Adrenal gland (tissue), 19 donors: ENCODE measurements around the gene PLD2. TPM values are rescaled to one million over a fixed set of nuclear protein-coding genes. Genes with fewer than 3 reads are reported as not detected.

Experiments used
- DNase-seq, 7 donors: peaks; one replicate each; pipeline ENCODE4 v3.0.0-alpha.2; 2019 to 2020
- H3K27ac ChIP-seq, 5 donors: fragments of 200-600 bp; sonication (generic) in 4 of 5; 1 replicate in 3 of 5; 2 replicates in 2 of 5; pipeline versions ENCODE4 v1.5.1 to v1.8.0; 2016 to 2020; ENCODE audit warnings: mild to moderate bottlenecking in 1 of 5
- H3K27me3 ChIP-seq: fragments of 200-600 bp; 2 replicates; pipeline ENCODE4 v1.8.0; 2021
- H3K36me3 ChIP-seq, 2 donors: fragments of 200-600 bp; replicated peaks in 1 of 2; 1 replicate in 1 of 2; 2 replicates in 1 of 2; pipeline versions ENCODE4 v1.5.1 to v1.8.0; 2018 to 2022
- H3K4me1 ChIP-seq, 2 donors: fragments of 200-600 bp; replicated peaks in 1 of 2; 1 replicate in 1 of 2; 2 replicates in 1 of 2; pipeline versions ENCODE4 v1.5.1 to v1.8.0; 2018 to 2021
- H3K4me3 ChIP-seq, 4 donors: fragments of 200-600 bp; sonication (generic) in 3 of 4; one replicate each; pipeline ENCODE4 v1.5.1; 2016 to 2018
- H3K9me3 ChIP-seq, 3 donors: fragments of 200-600 bp; sonication (generic) in 1 of 3; replicated peaks in 1 of 3; 1 replicate in 2 of 3; 2 replicates in 1 of 3; pipeline versions ENCODE4 v1.5.1 to v1.8.0; 2016 to 2021
- POLR2A ChIP-seq, 2 donors: fragments of 450-650 bp; IDR thresholded peaks; one replicate each; pipeline ENCODE4 v1.6.1; 2017; ENCODE audit warnings: antibody characterized with exemption in 2 of 2, mild to moderate bottlenecking in 2 of 2, moderate library complexity in 1 of 2
- WGBS, 4 donors: extraction: QIAGEN DNeasy Blood & Tissue Kit in 2 of 4; methylation state at CpG; one replicate each; pipeline versions ENCODE4 v1.1.5 to v1.1.7; 2013 to 2017; 5-methylcytosine and 5-hydroxymethylcytosine counted together
- intact Hi-C, 2 donors: fragments of 100-400 bp; cut with DNase I; formaldehyde crosslinking; loops; one replicate each; pipeline versions ENCODE4 v1.14.1 to v1.15.0; 2022 to 2023
- long read RNA-seq, 10 donors: library from polyadenylated mRNA in 3 of 10; unstranded in 2 of 10; stranded (forward) in 1 of 10; transcript quantifications; one replicate each; pipeline ENCODE4 v2.0.0 and lab custom pipeline, GENCODE V29; 2021 to 2026
- polyA plus RNA-seq, 3 donors: library from polyadenylated mRNA; stranded (reverse); fragments of 200-250 nt in 2 of 3; fragments of 350-450 nt in 1 of 3; fragmentation: Illumina TruSeq in 1 of 3; extraction: RNeasy Lipid Tissue Mini Kit (QIAGEN cat#74804) in 1 of 3; gene quantifications; one replicate each; pipeline ENCODE4 v1.2.3, GENCODE V29; 2013 to 2014
- total RNA-seq, 9 donors: library from RNA; depleted of rRNA in 4 of 9; stranded (reverse); fragments of >200 nt in 4 of 9; fragments of 120-200 nt in 1 of 9; fragmentation: NEBNext Ultra II Directional in 1 of 9; extraction: Animal tissue kit (Norgen Biotek cat#: 25700) in 1 of 9; gene quantifications; one replicate each; pipeline versions ENCODE4 v1.1.0 to v1.2.4, GENCODE V29; 2013 to 2023
- TF ChIP-seq, protein P1 (sequence below), 6 experiments: fragments of 450-650 bp in 4 of 6; fragments of 200-600 bp in 2 of 6; sonication (generic) in 1 of 6; IDR thresholded peaks; 1 replicate in 5 of 6; 2 replicates in 1 of 6; pipeline versions ENCODE4 v1.5.1 to v1.8.0; 2016 to 2021; ENCODE audit warnings: antibody characterized with exemption in 6 of 6, mild to moderate bottlenecking in 2 of 6, moderate library complexity in 1 of 6
- donor health status: healthy with polysubstance abuse.
- donor health status: Bipolar disorder and iron deficiency.
- donor health status: DM: yes; HTN: yes; CAD: no.
- donor health status: DM: no; HTN: no; CAD: no.
- donor health status: DM: no; HTN: no; CAD: no.
- donor health status: DM: yes; HTN: yes; CAD: no.

PLD2 gene, protein sequence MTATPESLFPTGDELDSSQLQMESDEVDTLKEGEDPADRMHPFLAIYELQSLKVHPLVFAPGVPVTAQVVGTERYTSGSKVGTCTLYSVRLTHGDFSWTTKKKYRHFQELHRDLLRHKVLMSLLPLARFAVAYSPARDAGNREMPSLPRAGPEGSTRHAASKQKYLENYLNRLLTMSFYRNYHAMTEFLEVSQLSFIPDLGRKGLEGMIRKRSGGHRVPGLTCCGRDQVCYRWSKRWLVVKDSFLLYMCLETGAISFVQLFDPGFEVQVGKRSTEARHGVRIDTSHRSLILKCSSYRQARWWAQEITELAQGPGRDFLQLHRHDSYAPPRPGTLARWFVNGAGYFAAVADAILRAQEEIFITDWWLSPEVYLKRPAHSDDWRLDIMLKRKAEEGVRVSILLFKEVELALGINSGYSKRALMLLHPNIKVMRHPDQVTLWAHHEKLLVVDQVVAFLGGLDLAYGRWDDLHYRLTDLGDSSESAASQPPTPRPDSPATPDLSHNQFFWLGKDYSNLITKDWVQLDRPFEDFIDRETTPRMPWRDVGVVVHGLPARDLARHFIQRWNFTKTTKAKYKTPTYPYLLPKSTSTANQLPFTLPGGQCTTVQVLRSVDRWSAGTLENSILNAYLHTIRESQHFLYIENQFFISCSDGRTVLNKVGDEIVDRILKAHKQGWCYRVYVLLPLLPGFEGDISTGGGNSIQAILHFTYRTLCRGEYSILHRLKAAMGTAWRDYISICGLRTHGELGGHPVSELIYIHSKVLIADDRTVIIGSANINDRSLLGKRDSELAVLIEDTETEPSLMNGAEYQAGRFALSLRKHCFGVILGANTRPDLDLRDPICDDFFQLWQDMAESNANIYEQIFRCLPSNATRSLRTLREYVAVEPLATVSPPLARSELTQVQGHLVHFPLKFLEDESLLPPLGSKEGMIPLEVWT
- total RNA-seq: 10 to 100 TPM in 7 of 9 donors, 1 to 10 TPM in 2; 5.9 to 27.1 (median 16.4) TPM
- polyA plus RNA-seq: 10 to 100 TPM in 2 of 3 donors, 1 to 10 TPM in 1; 4.1 to 34.8 (median 19.5) TPM
- long read RNA-seq, donor 1: 0 reads
- long read RNA-seq, donor 2: 0 reads
- long read RNA-seq, donor 3, partial matches to known transcripts: 0 of 1 reads
- long read RNA-seq, donor 3, other reads (novel, unspliced or antisense): 0 of 1 reads
- long read RNA-seq, donor 4, partial matches to known transcripts: 1 of 5 reads
- long read RNA-seq, donor 4, other reads (novel, unspliced or antisense): 0 of 5 reads
- long read RNA-seq, donor 5, transcript PLD2-205 (25 exons, 3,391 nt): minor isoform, 12 of 62 reads
- long read RNA-seq, donor 5, transcript PLD2-201 (25 exons, 3,503 nt): major isoform, 29 of 62 reads
- long read RNA-seq, donor 5, partial matches to known transcripts: 5 of 62 reads
- long read RNA-seq, donor 5, other reads (novel, unspliced or antisense): 16 of 62 reads
- long read RNA-seq, donor 6, partial matches to known transcripts: 3 of 8 reads
- long read RNA-seq, donor 6, other reads (novel, unspliced or antisense): 2 of 8 reads
- long read RNA-seq, donor 7: 0 reads
- long read RNA-seq, donor 8: 0 reads
- long read RNA-seq, donor 9: 0 reads
- long read RNA-seq, donor 10: 0 reads

DNA sequence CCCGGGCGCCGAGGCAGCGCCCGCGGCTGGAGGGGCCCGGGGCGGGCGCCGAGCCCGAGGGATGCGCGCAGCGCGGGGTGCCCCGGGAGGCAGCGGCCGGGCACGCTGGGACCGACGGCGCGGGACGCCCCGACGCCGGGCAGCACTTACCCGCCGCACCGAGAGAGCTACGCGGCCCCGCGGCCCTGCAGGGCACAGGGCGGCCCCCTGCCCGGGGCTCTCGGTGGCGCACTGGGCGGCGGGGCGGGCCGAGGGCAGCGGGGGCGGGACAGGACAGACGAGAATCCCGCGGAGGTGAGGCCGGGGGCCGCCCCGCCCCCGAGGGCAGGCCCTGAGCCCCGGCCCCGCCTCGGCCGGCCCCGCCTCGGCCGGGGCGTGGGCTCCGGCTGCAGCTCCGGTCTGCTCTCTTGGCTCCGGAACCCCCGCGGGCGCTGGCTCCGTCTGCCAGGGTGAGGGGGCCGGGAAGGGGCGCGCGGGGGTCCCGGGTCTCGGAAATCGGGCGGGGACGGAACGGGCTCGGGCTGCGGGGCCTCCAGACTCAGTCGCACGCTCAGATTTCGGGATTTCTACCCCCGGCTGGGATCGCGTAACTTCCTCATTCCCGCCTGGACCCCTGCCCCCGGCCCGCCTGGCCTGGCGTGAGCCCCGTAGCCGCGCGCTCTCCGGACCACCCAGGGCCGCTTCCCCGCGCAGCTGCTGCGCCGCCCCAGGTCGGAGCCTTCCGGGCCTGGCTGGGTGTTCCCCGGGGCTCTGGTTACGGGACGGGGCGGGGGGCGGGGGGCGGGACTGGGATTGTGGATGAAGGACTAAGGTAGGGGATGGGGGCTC, at the start of gene PLD2:
TSS of gene PLD2 (plus strand) at position 376 of the 828 bp plus-strand sequence. CDS start 621 bp downstream, outside the sequence.
- intact Hi-C loops: loop anchor here in 1 of 2 donors (5.0 kb wide), 1 partner anchor 75 kb away; no protein-coding TSS in a partner anchor
- peaks cover 11 to 19% of the 10 kb centered on the region in 2 donors for H3K4me1 ChIP-seq

DNA sequence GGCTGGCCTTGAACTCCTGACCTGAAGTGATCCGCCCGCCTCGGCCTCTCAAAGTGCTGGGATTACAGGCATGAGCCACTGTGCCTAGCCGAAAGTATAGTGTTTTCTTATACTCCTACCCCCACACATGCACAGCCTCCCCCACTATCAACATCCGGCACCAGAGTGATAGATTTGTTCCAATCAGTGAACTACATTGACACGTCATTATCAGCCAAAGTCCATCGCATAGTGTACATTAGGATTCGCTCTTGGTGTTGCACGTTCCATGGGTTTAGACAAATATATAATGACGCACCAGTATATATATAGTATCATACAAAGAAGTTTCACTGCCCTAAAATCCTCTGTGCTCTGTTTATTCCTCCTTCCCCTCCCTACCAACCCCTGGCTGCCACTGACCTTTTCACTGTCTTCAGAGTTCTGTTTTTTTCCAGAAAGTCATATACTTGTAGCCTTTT, 47.1 kb upstream of the PLD2 start:
- H3K4me1 ChIP-seq: no peaks in the 10 kb centered on the region
- intact Hi-C loops: no loop called here
- H3K9me3 ChIP-seq: no peaks in the 10 kb centered on the region
- no peak overlapping the region for H3K27ac ChIP-seq
- H3K4me3 ChIP-seq: no peak overlapping the region
- TF ChIP-seq, protein P1, sequence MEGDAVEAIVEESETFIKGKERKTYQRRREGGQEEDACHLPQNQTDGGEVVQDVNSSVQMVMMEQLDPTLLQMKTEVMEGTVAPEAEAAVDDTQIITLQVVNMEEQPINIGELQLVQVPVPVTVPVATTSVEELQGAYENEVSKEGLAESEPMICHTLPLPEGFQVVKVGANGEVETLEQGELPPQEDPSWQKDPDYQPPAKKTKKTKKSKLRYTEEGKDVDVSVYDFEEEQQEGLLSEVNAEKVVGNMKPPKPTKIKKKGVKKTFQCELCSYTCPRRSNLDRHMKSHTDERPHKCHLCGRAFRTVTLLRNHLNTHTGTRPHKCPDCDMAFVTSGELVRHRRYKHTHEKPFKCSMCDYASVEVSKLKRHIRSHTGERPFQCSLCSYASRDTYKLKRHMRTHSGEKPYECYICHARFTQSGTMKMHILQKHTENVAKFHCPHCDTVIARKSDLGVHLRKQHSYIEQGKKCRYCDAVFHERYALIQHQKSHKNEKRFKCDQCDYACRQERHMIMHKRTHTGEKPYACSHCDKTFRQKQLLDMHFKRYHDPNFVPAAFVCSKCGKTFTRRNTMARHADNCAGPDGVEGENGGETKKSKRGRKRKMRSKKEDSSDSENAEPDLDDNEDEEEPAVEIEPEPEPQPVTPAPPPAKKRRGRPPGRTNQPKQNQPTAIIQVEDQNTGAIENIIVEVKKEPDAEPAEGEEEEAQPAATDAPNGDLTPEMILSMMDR (IDR thresholded peaks at IDR 0.05): no peak
- no peak for TF ChIP-seq POLR2A (IDR thresholded peaks at IDR 0.05)
- no peaks in the 10 kb centered on the region for H3K36me3 ChIP-seq
- DNase-seq: peak in 1 of 7 donors; percentile 17
- no peaks in the 10 kb centered on the region for H3K27me3 ChIP-seq
- WGBS, 4 donors: 53 to 76% (median 62%) methylated on average over 10 of the region's 10 CpGs

More for the DNA sequence above, at the start of gene PLD2:
- Histone ChIP-seq H3K4me3 (peak within 1 kb of the TSS; percentile 18 to 70 (median 40)), H3K27ac (peak within 1 kb of the TSS in 3 of 5 donors; percentile 23 to 79 (median 57)), H3K36me3 (no peaks in the 10 kb centered on the region), H3K9me3 (no peaks in the 10 kb centered on the region), H3K27me3 (no peaks in the 10 kb centered on the region)
- peak in 1 of 2 donors; percentile 27 for TF ChIP-seq POLR2A (IDR thresholded peaks at IDR 0.05)
- TF ChIP-seq, protein P1 (IDR thresholded peaks at IDR 0.05): peak in 1 of 6 experiments; percentile 24
- 1 to 11% (median 1%) methylated on average over 4 to 106 of the region's 106 CpGs; no CpG with 5 or more reads in 1 of the 4 donors for WGBS, 4 donors
- peak; percentile 79 to 91 (median 84) for DNase-seq

DNA sequence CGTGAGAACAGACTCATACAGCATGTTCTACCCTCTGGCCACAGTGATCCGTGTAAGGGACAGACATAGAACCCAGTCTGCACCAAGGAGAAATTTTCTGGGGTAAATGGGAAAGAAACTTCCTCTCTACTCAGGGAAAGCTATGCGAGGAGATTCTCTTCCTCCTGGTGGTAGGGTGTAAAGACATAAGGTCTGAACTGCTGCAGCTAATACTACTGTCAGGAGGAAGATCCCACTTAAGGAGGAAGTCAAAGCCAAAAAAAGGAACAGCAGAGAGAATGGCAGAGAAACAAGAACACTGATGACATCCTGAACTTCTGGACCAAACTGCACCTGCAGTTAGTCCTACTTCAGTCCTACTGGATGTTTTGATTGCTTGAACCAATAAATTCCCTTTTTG, 42.4 kb upstream of the PLD2 start:
- H3K4me3 ChIP-seq: no peak overlapping the region
- H3K27me3 ChIP-seq: no peaks in the 10 kb centered on the region
- WGBS, 4 donors: 44 to 76% (median 61%) methylated on average over 3 of the region's 3 CpGs
- DNase-seq: no peak
- H3K27ac ChIP-seq: peak overlapping the region in 2 of 5 donors; percentile 52 to 80
- no peaks in the 10 kb centered on the region for H3K4me1 ChIP-seq
- intact Hi-C loops: no loop called here
- no peak for TF ChIP-seq POLR2A (IDR thresholded peaks at IDR 0.05)
- TF ChIP-seq, protein P1 (IDR thresholded peaks at IDR 0.05): peak in 1 of 6 experiments; percentile 20
- H3K36me3 ChIP-seq: no peaks in the 10 kb centered on the region
- H3K9me3 ChIP-seq: no peaks in the 10 kb centered on the region
